GM12878 (cell line): Measurements from ENCODE around the gene SIPA1. TPM values are rescaled to one million over a fixed set of nuclear protein-coding genes. Genes with fewer than 3 reads are reported as not detected.

Source experiments
- ATAC-seq: fragments of 200-7000 bp; cut with Tn5 transposase; 3 replicates; pipeline ENCODE4 v1.9.1; 2020; ENCODE audit warnings: mild to moderate bottlenecking, moderate library complexity
- BruUV-seq: library from RNA; stranded (reverse); fragments of 400-500 nt; replicated peaks from 2 replicates; lab custom pipeline; 2021; lab: Mats Ljungman, UMichigan
- CTCF ChIA-PET: fragments of 300-600 bp; sonication (Branson Sonifier 250); formaldehyde crosslinking; extraction: SDS; loops from one replicate; lab custom pipeline; 2021; ENCODE audit warnings: inconsistent platforms; lab: Yijun Ruan, JAX
- POLR2A ChIA-PET: fragments of 350-600 bp; formaldehyde crosslinking; extraction: SDS; loops from one replicate; lab custom pipeline; 2021; ENCODE audit warnings: inconsistent platforms; lab: Charles Lee
- RAD21 ChIA-PET: fragments of 300-600 bp; sonication (Branson Sonifier 250); formaldehyde crosslinking; loops from one replicate; lab custom pipeline; 2023; ENCODE audit warnings: antibody characterized with exemption; ENCODE audit not compliant: unreplicated experiment; lab: Charles Lee
- SMC1A ChIA-PET: fragments of 300-600 bp; sonication (Branson Sonifier 250); formaldehyde crosslinking; loops from one replicate; lab custom pipeline; 2023; ENCODE audit not compliant: unreplicated experiment, uncharacterized antibody; lab: Charles Lee
- DNase-seq: peaks from one replicate; pipeline ENCODE4 v3.0.0-alpha.2; 2011; ENCODE audit warnings: low read depth, low spot score
- FAIRE-seq: peaks from 3 replicates; lab custom pipeline; 2011; peaks lifted over from hg19 to GRCh38; lab: Jason Lieb, UNC
- H2AFZ ChIP-seq: 2 replicates; pipeline ENCODE4 v1.6.0; 2011; ENCODE audit warnings: low read depth, low read length, control low read depth; ENCODE audit not compliant: control insufficient read depth
- H3K27ac ChIP-seq: 2 replicates; pipeline ENCODE4 v1.5.1; 2011; ENCODE audit warnings: control low read depth; ENCODE audit not compliant: control insufficient read depth, insufficient read depth
- H3K27me3 ChIP-seq, 2 experiments: replicated peaks in 1 of 2; 2 replicates each; pipeline versions ENCODE4 v1.6.0 to v1.6.1; 2011; ENCODE audit warnings: low read length in 1 of 2; ENCODE audit not compliant: control insufficient read depth in 2 of 2, insufficient read depth in 2 of 2
- H3K36me3 ChIP-seq, 2 experiments: 2 replicates each; pipeline ENCODE4 v1.5.1; 2011; ENCODE audit warnings: low read length in 1 of 2; ENCODE audit not compliant: control insufficient read depth in 2 of 2, insufficient read depth in 2 of 2
- H3K4me1 ChIP-seq: 2 replicates; pipeline ENCODE4 v1.6.1; 2011; ENCODE audit warnings: mild to moderate bottlenecking, low read length, moderate library complexity, mixed read lengths; ENCODE audit not compliant: control insufficient read depth, insufficient read depth
- H3K4me2 ChIP-seq: 2 replicates; pipeline ENCODE4 v1.6.0; 2011; ENCODE audit warnings: control low read depth; ENCODE audit not compliant: control insufficient read depth, insufficient read depth
- H3K4me3 ChIP-seq: fragments of 200-600 bp; sonication (generic); 2 replicates; pipeline ENCODE4 v1.5.1; 2016
- H3K79me2 ChIP-seq: 2 replicates; pipeline ENCODE4 v1.6.0; 2011; ENCODE audit warnings: low read length; ENCODE audit not compliant: control insufficient read depth, insufficient read depth
- H3K9ac ChIP-seq: 2 replicates; pipeline ENCODE4 v1.8.0; 2011; ENCODE audit warnings: low read length, control low read depth, mixed read lengths; ENCODE audit not compliant: control insufficient read depth, insufficient read depth
- H3K9me3 ChIP-seq: replicated peaks from 3 replicates; pipeline ENCODE4 v1.5.1; 2011; ENCODE audit warnings: mild to moderate bottlenecking, low read length; ENCODE audit not compliant: control insufficient read depth, insufficient read depth
- H4K20me1 ChIP-seq: 2 replicates; pipeline ENCODE4 v1.6.0; 2011; ENCODE audit not compliant: control insufficient read depth, insufficient read depth
- ATF2 ChIP-seq: IDR thresholded peaks from 2 replicates; pipeline ENCODE4 v1.6.1; 2012; ENCODE audit warnings: low read length, inconsistent platforms
- CBX3 ChIP-seq: fragments of 200-600 bp; sonication (generic); IDR thresholded peaks from 2 replicates; pipeline ENCODE4 v1.6.1; 2016; ENCODE audit warnings: low read depth, borderline replicate concordance
- CHD4 ChIP-seq: fragments of 200-600 bp; sonication (generic); IDR thresholded peaks from 2 replicates; pipeline ENCODE4 v1.6.1; 2016; ENCODE audit warnings: mild to moderate bottlenecking
- ELK1 ChIP-seq: IDR thresholded peaks from 2 replicates; pipeline ENCODE4 v1.6.1; 2012; ENCODE audit warnings: low read depth, low read length, improper control_type of control experiment
- HDAC2 ChIP-seq: fragments of 200-600 bp; sonication (generic); IDR thresholded peaks from 2 replicates; pipeline ENCODE4 v1.6.1; 2017
- HDAC6 ChIP-seq: fragments of 200-600 bp; sonication (generic); IDR thresholded peaks from one replicate; pipeline ENCODE4 v1.8.0; 2017; ENCODE audit warnings: antibody characterized with exemption; ENCODE audit not compliant: unreplicated experiment
- MYC ChIP-seq: IDR thresholded peaks from 2 replicates; pipeline ENCODE4 v1.6.1; 2011; ENCODE audit warnings: mild to moderate bottlenecking, low read length, moderate library complexity, inconsistent platforms; ENCODE audit not compliant: insufficient read depth, insufficient replicate concordance, insufficient read length, severe bottlenecking
- NKRF ChIP-seq: fragments of 450-650 bp; conservative IDR thresholded peaks from 2 replicates; pipeline ENCODE4 v1.6.1; 2017; ENCODE audit warnings: mild to moderate bottlenecking, moderate library complexity
- PML ChIP-seq: IDR thresholded peaks from 2 replicates; pipeline ENCODE4 v1.6.1; 2012; ENCODE audit warnings: low read length, inconsistent platforms
- POLR2A ChIP-seq: IDR thresholded peaks from 2 replicates; pipeline ENCODE4 v1.6.1; 2011; ENCODE audit warnings: low read depth, mild to moderate bottlenecking, low read length
- RBBP5 ChIP-seq: fragments of 200-600 bp; sonication (generic); conservative IDR thresholded peaks from 2 replicates; pipeline ENCODE4 v1.6.1; 2016
- SMAD1 ChIP-seq: fragments of 450-650 bp; IDR thresholded peaks from 2 replicates; pipeline ENCODE4 v1.6.1; 2018; ENCODE audit warnings: mild to moderate bottlenecking, low read depth; ENCODE audit not compliant: partially characterized antibody
- SREBF1 ChIP-seq: IDR thresholded peaks from 2 replicates; pipeline ENCODE4 v1.6.1; 2012; ENCODE audit warnings: mild to moderate bottlenecking, low read length
- YY1 ChIP-seq: IDR thresholded peaks from 2 replicates; pipeline ENCODE4 v1.6.1; 2011; ENCODE audit warnings: low read depth, mild to moderate bottlenecking, low read length
- WGBS: methylation state at CpG from one replicate; pipeline ENCODE4 v1.1.6; 2016; ENCODE audit warnings: low lambda C conversion rate; ENCODE audit not compliant: insufficient replicate concordance, insufficient coverage; ENCODE audit errors: missing lambda C conversion rate; 5-methylcytosine and 5-hydroxymethylcytosine counted together
- in situ Hi-C: fragments of 300-500 bp; cut with MboI; formaldehyde crosslinking; loops from 9 replicates; pipeline ENCODE4 v1.14.3; 2018; ENCODE audit warnings: mixed read lengths
- intact Hi-C: fragments of 100-400 bp; cut with micrococcal nuclease; formaldehyde crosslinking; loops from one replicate; pipeline ENCODE4 v1.14.2; 2022; ENCODE audit not compliant: unreplicated experiment
- polyA plus RNA-seq, 11 experiments: library from polyadenylated mRNA; depleted of rRNA in 4 of 11; unstranded in 6 of 11; stranded (reverse) in 5 of 11; fragments of >200 nt; fragmentation: Nextera tagmentation in 4 of 11; fragmentation: Illumina TruSeq in 1 of 11; extraction: Ambion mirVana in 4 of 11; extraction: Trizol in 1 of 11; gene quantifications; 1 replicate in 1 of 11; 2 replicates in 10 of 11; pipeline versions ENCODE4 v1.2.1 to v1.2.3, GENCODE V29; 2011 to 2016; ENCODE audit warnings: inconsistent platforms in 2 of 11, missing spikeins in 2 of 11, low read depth in 1 of 11
- total RNA-seq, 4 experiments: library from RNA; depleted of rRNA in 3 of 4; stranded (reverse); fragments of >200 nt in 3 of 4; fragmentation: Illumina TruSeq in 1 of 4; extraction: Trizol in 1 of 4; gene quantifications; 2 replicates each; pipeline versions ENCODE4 v1.2.1 to v1.2.3, GENCODE V29; 2013 to 2021

SIPA1 gene
- total and polyA plus RNA-seq, 10 of the 15 experiments (the other 5 are each of a cell fraction or from before 2014, with no cell fraction given), result 1.0 to 139 (median 33.4) TPM

GRCh38 chr11:65622011-65622410 is 15.9 kb upstream of the SIPA1 start:
- DNase-seq, result no peak
- TF ChIP-seq POLR2A (peak; percentile 31; the same call in 1 of the 2 replicates), PML (no peak)
- Histone ChIP-seq H3K36me3 (peaks cover 23 to 37% of the 10 kb centered on the region in 2 experiments), H3K4me3 (no peak overlapping the region), H3K9me3 (no peaks in the 10 kb centered on the region), H3K4me2 (no peak overlapping the region), H3K4me1 (peaks cover 1% of the 10 kb centered on the region; the same call in 1 of the 2 replicates), H4K20me1 (no peaks in the 10 kb centered on the region), H3K27ac (no peak overlapping the region), H3K9ac (no peak overlapping the region), H3K27me3 (no peaks in the 10 kb centered on the region), H2AFZ (no peak overlapping the region), H3K79me2 (peaks cover 19% of the 10 kb centered on the region)
- 93% methylated on average over 16 of the region's 16 CpGs for WGBS
- ChIA-PET RAD21 (no interaction called here), POLR2A (interaction anchor here (1.0 kb wide), 1 partner anchor 34 kb away, joined by 4 read pairs; no protein-coding TSS in a partner anchor), SMC1A (no interaction called here), CTCF (no interaction called here)
- ATAC-seq, result no peak
- in situ Hi-C loops (no loop called here), intact Hi-C loops (no loop called here)
- BruUV-seq, result no TSS peak
- FAIRE-seq, result no peak

GRCh38 chr11:65623177-65623576 is 14.7 kb upstream of the SIPA1 start:
- Histone ChIP-seq H2AFZ (no peak overlapping the region), H4K20me1 (no peaks in the 10 kb centered on the region), H3K4me2 (no peak overlapping the region), H3K4me3 (no peak overlapping the region), H3K27me3 (no peaks in the 10 kb centered on the region), H3K9me3 (no peaks in the 10 kb centered on the region), H3K27ac (no peak overlapping the region), H3K4me1 (no peaks in the 10 kb centered on the region), H3K36me3 (peaks cover 28 to 37% of the 10 kb centered on the region in 2 experiments), H3K79me2 (peaks cover 8% of the 10 kb centered on the region), H3K9ac (no peak overlapping the region)
- in situ Hi-C loops (no loop called here), intact Hi-C loops (no loop called here)
- ChIA-PET POLR2A (interaction anchor here (1.0 kb wide), 1 partner anchor 31 kb away, joined by 3 read pairs; no protein-coding TSS in a partner anchor), RAD21 (interaction anchor here (1.0 to 1.5 kb wide), 2 partner anchors 8 to 50 kb away, joined by 3 to 6 read pairs; partner anchors contain the start of gene FAM89B), SMC1A (no interaction called here), CTCF (interaction anchor here (1.1 to 1.2 kb wide), 2 partner anchors 15 to 30 kb away, joined by 3 to 5 read pairs; partner anchors contain the start of gene SIPA1)
- DNase-seq, result no peak
- BruUV-seq, result no TSS peak
- ATAC-seq, result no peak
- FAIRE-seq, result no peak
- WGBS, result 92% methylated on average over 14 of the region's 14 CpGs
- no peak for TF ChIP-seq MYC
- TF ChIP-seq YY1, result no peak
- no peak for TF ChIP-seq HDAC6
- no peak for TF ChIP-seq HDAC2
- TF ChIP-seq NKRF, result no peak
- no peak for TF ChIP-seq CBX3
- no peak for TF ChIP-seq ELK1
- TF ChIP-seq RBBP5, result no peak
- TF ChIP-seq SREBF1, result no peak
- no peak for TF ChIP-seq CHD4
- no peak for TF ChIP-seq SMAD1
- no peak for TF ChIP-seq ATF2
